GM12872 (cell line): ENCODE measurements around the gene RUVBL1.

Experiments used
- TF ChIP-seq, protein P1 (sequence below): IDR thresholded peaks from 3 replicates; pipeline ENCODE4 v1.5.1; 2011; ENCODE audit warnings: low read depth, mild to moderate bottlenecking, low read length, moderate library complexity; ENCODE audit not compliant: insufficient read depth

Gene RUVBL1

DNA sequence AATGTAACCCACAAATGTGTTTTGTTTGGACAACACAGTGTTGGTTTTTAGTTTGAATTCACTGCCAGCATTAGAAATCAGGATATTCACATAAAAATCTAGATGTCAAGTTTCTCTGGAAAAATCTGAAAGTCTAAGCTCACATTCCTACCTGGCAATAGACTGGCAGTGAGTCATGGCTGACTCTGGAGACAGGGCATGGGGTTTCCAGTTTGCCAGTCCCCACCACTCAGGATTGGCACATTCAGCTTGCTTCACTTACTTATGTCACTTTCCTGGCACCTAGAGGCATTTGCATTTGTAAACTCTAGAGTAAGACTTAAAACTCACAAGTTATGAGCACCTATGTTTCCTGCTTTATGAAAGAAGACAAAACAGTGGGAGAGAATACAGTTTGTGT, 90.5 kb downstream of the RUVBL1 start:
- TF ChIP-seq, protein P1, sequence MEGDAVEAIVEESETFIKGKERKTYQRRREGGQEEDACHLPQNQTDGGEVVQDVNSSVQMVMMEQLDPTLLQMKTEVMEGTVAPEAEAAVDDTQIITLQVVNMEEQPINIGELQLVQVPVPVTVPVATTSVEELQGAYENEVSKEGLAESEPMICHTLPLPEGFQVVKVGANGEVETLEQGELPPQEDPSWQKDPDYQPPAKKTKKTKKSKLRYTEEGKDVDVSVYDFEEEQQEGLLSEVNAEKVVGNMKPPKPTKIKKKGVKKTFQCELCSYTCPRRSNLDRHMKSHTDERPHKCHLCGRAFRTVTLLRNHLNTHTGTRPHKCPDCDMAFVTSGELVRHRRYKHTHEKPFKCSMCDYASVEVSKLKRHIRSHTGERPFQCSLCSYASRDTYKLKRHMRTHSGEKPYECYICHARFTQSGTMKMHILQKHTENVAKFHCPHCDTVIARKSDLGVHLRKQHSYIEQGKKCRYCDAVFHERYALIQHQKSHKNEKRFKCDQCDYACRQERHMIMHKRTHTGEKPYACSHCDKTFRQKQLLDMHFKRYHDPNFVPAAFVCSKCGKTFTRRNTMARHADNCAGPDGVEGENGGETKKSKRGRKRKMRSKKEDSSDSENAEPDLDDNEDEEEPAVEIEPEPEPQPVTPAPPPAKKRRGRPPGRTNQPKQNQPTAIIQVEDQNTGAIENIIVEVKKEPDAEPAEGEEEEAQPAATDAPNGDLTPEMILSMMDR, result no peak
